HG03025 (cell line): Measurements from ENCODE around the gene CREB3L1.
A peak's percentile ranks its signal among the peaks of the same experiment; 100 is the strongest.

Source experiments
- ATAC-seq: cut with Tn5 transposase; IDR thresholded peaks from one replicate; pipeline ENCODE4 v1.9.1; 2021; ENCODE audit warnings: mild to moderate bottlenecking, moderate library complexity; ENCODE audit not compliant: unreplicated experiment, low FRiP score

Gene CREB3L1

DNA sequence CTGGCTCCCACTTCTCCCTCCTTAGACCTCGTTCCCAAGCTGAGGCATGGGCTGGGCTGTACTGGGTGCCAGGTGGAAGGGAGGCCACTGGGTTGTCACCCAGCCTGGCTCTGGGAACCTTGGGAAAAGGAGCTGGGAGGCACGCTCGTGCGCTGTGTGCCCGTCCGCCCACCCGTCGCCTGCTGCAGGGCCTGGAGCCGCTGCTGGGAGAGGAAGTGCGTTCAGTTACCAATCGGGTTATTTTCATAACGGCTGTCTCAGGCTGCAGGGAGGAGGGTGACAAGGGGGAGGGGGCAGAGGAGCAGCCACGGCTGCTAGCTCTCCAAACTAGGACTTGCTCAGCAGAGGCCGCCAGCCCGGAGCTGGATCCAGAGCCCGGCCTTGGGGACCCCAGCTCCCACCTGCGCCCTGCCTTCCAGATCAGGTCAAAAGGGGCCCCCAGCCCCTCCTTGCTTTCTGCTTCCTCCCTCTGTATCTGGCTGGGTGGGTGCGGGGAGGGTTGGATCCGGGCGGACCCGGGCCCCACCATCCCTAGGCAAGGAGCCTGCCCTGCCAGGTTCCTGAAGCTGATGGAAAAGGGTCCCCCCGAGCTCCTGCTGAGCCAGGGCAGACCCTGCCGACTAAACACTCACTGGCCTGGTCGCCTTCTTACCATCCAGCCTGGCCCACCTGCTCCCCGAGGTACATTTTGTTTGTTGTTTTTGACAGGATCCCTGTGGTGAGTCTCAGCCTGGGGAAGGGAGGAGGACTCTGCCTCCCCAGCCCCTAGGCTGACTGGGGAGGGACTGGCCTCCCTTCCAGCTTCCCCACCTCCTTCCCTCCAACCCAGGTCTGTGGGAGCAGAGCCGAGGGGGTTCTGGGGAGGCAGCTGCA lies 84.1 kb downstream of the CREB3L1 start:
- peak; percentile 64 for ATAC-seq

DNA sequence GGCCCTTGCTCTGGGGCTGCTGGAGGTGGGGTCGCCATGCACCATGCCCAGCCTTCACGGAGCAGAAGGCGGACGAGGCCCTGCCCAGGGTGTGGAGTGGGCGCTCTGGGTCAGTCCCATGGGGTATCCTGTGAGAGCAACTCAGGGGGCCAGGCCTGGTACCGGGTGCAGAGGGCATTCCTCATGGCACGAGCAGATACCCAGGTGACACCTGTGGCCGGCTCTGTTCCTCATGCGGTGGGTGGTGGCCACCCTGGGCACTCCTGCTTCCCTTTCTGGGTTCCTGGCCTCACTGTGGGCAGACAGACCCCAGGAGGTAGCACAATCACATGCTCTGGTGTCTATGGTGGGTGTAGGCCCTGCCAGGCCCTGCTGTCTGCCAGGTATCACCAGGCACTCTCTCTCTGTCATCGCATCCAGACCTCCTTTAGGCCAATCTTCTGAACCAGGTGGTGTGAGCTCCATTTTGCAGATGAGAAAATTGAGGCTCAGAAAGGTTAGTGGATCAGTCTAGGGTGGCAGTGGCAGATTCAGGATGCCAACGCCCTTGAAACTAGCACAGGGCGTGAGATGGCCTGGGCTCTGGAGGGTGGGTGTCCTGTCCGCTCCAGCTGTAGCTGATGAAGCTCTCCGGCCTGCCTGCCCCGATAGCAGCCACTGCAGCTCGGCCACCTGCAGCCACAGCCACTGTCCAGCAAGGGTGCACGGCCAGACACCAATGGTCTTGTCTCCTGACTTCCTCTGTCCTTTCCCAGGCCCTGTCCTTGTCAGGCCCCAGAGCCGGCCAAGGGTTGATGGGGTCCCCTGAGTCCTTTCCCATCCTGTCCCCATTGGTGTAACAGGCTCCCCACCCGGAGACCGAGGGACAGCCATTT lies 84.9 kb downstream of the CREB3L1 start:
- ATAC-seq = no peak

DNA sequence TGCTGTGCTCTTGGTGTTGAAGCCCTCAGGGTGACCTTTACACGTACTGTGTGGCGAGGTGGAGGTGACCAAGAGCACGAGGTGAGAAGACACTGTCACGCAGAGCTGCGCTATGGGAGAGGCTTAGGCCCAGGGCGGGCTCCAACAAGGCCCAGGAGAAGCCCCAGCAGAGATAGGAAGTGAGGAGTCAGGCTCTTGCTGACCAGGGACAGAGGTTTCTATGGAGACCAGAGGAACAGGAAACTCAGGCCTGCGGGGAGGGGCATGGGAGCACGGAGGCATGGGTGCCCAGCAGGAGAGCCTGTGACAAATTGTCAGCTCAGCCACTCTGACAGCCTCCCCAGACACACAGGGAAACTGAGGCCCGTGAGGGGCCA lies 85.6 kb downstream of the CREB3L1 start:
- no peak for ATAC-seq

DNA sequence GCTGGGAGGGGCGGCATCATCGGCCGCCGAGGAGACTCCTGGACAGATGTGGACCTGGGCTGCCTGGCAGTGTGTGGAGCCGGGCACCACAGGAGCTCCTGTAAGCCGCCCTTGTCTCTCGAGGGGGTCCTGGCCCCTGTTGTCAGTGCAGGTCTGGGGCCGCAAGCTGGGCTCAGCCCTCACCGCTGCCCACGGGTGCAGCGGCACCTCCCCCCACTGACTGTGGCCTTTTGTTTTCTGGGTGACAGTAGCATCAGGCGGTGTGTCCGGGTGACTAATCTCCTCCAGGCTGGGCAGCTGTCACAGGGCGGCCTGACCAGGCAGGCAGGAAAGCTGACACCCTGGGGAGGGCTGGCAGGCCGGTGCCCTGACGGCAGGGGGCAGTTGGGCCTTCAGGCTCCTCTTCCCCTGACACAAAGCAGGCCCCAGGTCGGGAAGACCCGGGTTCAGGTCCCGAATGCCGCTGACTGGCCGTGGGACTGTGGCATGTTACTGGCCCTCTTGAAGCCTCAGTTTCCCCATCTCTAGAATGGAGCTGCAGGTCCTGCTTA lies 86.1 kb downstream of the CREB3L1 start:
- no peak for ATAC-seq

- ATAC-seq = no peak
Measured at GRCh38 chr11:46364056-46364455, 86.6 kb downstream of the CREB3L1 start.

DNA sequence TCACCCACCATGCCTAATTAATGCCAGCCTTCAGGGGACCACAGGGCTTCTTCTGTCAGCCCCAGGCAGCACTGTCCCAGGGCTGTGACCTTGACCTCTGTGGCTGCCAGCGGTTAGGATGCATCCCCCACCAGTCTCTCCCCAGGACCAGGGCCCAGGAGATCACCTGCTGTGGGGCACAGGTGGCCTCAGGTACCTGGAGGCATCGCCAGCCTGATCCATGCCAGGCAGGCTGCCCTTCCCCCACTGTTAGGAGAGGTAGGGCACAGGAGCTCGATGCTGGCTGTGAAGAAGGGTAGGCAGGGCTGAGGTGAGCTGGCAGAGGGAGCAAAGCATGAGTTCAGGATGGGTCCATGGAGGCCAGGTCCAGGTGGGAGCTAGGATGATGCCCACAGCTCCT lies 87.3 kb downstream of the CREB3L1 start:
- no peak for ATAC-seq

DNA sequence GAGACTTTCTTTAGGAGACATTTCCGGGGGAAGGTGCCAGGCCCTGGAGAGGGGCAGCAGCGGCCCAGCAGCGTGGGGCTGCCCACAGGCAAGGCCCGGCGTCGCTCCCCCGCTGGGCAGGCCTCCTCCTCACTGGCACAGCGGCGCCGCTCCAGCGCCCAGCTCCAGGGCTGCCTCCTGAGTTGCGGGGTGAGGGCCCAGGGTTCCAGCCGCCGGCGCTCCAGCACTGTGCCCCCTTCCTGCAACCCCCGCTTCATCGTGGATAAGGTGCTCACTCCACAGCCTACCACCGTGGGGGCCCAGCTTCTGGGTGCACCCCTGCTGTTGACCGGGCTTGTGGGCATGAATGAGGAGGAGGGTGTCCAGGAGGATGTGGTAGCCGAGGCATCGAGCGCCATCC lies 88.8 kb downstream of the CREB3L1 start:
- ATAC-seq = no peak

GRCh38 chr11:46366661-46367161 lies 89.2 kb downstream of the CREB3L1 start:
- ATAC-seq = no peak

GRCh38 chr11:46367244-46367915 lies 89.9 kb downstream of the CREB3L1 start:
- ATAC-seq = peak; percentile 43

GRCh38 chr11:46367916-46368267 lies 90.4 kb downstream of the CREB3L1 start:
- no peak for ATAC-seq

DNA sequence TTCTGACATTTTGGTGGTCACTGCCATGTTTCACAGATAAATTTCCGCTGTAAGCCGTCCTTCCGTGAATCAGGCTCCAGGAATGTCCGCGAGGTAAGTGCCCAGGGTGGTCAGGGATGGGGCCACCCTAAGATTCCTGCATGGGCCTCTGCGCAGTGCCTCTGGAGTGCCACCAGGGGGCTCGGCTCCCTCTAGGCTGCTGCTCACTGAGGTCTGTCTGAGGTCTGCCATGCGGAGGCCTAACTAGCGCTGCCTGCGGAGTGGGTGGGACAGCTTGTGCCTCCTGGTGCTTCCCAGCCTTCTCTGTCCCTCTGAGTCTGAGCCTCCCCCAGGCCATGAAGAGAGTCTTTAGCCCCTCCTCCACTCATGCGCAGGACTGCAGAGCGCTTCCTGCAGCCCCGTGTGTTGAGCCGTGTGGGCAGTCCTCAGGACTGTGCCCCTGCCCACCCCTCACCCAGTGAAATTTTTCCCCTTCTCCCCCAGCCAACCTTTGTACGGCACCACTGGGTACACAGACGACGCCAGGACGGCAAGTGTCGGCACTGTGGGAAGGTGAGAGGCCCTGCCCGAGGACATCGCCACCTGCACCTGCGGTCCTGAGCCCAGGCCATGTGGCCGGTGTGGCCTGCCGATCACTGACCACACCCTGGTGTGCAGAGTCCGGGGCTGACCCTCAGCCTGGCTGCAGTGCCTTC lies 92.1 kb downstream of the CREB3L1 start:
- ATAC-seq = no peak

GRCh38 chr11:46370253-46370652 lies 92.8 kb downstream of the CREB3L1 start:
- no peak for ATAC-seq
